ENCODE results near the gene SIRT4. TPM values are rescaled to one million over a fixed set of nuclear protein-coding genes. Genes with fewer than 3 reads are reported as not detected.

The SIRT4 gene
- total and polyA plus RNA-seq, 2 of the 8 experiments (the other 6 are each of a cell fraction or from before 2014, with no cell fraction given) = 3.8 to 4.1 TPM

GRCh38 chr12:120350576-120351350, 48.6 kb downstream of the SIRT4 start:
- Histone ChIP-seq H2BK120ac (replicated peaks; ENCODE audit: low read depth, low read length) (no peak overlapping the region), H3K4ac (replicated peaks; ENCODE audit: insufficient read length, low read depth, low read length) (no peak overlapping the region), H4K5ac (ENCODE audit: insufficient read length, low read depth, low read length) (no peak overlapping the region), H2BK15ac (ENCODE audit: low read length) (no peak overlapping the region), H3K56ac (replicated peaks; ENCODE audit: insufficient read length, low read depth, low read length) (no peak overlapping the region), H2BK5ac (ENCODE audit: low read depth, low read length) (no peak overlapping the region), H2BK12ac (ENCODE audit: low read depth, low read length) (no peak overlapping the region), H3K4me1 (replicated peaks in 1 of 4; ENCODE audit: control insufficient read depth in 3 of 4, insufficient read depth in 4 of 4, low read length in 3 of 4) (no peaks in the 10 kb centered on the region), H3K9me3 (ENCODE audit: insufficient read depth in 2 of 2, low read depth in 1 of 2, low read length in 1 of 2) (no peaks in the 10 kb centered on the region), H3K4me3 (ENCODE audit: extremely low read depth in 1 of 4, insufficient read depth in 2 of 4, low read depth in 3 of 4, low read length in 4 of 4) (no peak overlapping the region), H2BK20ac (ENCODE audit: low read length) (no peak overlapping the region), H3K79me1 (ENCODE audit: low read depth, low read length) (no peaks in the 10 kb centered on the region), H3K27me3 (replicated peaks in 1 of 4; ENCODE audit: control insufficient read depth in 3 of 4, extremely low read depth in 1 of 4, insufficient read depth in 3 of 4, low read length in 3 of 4) (no peaks in the 10 kb centered on the region), H4K91ac (replicated peaks; ENCODE audit: insufficient read length, low read length) (no peak overlapping the region), H3K4me2 (ENCODE audit: insufficient read depth in 1 of 2, low read depth in 2 of 2, low read length in 2 of 2) (no peak overlapping the region), H2AFZ (ENCODE audit: low read length) (no peak overlapping the region), H3K23me2 (ENCODE audit: low read depth, low read length) (no peaks in the 10 kb centered on the region), H4K8ac (ENCODE audit: extremely low read depth, insufficient read depth, low read length) (no peak overlapping the region), H3K23ac (ENCODE audit: insufficient read length) (no peak overlapping the region), H4K20me1 (replicated peaks in 1 of 2; ENCODE audit: control insufficient read depth in 1 of 2, insufficient read depth in 2 of 2, low read length in 2 of 2) (peaks cover 4 to 7% of the 10 kb centered on the region in 2 experiments), H2AK5ac (ENCODE audit: low read depth, low read length) (no peak overlapping the region), H3K18ac (ENCODE audit: extremely low read depth, low read length) (no peak overlapping the region), H3K27ac (ENCODE audit: low read depth, low read length) (no peak overlapping the region; the same call in 1 of the 2 replicates), H3K14ac (ENCODE audit: insufficient read length) (no peak overlapping the region), H3K79me2 (ENCODE audit: control insufficient read depth in 1 of 2, insufficient read depth in 2 of 2, low read length in 2 of 2) (no peaks in the 10 kb centered on the region), H3K9ac (replicated peaks in 1 of 4; ENCODE audit: extremely low read depth in 1 of 4, low read depth in 3 of 4, low read length in 3 of 4) (no peak overlapping the region), H3K36me3 (ENCODE audit: control insufficient read depth in 2 of 4, insufficient read depth in 4 of 4, low read length in 3 of 4) (peaks cover 20 to 55% (median 40%) of the 10 kb centered on the region in 4 experiments; a peak in 7 of 8 replicates)
- TF ChIP-seq SUZ12 (IDR thresholded peaks at IDR 0.05; ENCODE audit: low read length) (no peak), ASH2L (IDR thresholded peaks at IDR 0.05; ENCODE audit: low read length) (no peak), E2F6 (IDR thresholded peaks at IDR 0.05) (no peak), PHF8 (conservative IDR thresholded peaks at IDR 0.05; ENCODE audit: low read depth, low read length) (no peak), POLR2A (IDR thresholded peaks at IDR 0.05; ENCODE audit: control extremely low read depth in 1 of 2, low read depth in 2 of 2, low read length in 2 of 2) (no peak), SAP30 (IDR thresholded peaks at IDR 0.05; ENCODE audit: insufficient read depth, insufficient replicate concordance, low read length) (no peak), SIN3A (conservative IDR thresholded peaks at IDR 0.05 in 1 of 2, IDR thresholded peaks at IDR 0.05 in 1 of 2; ENCODE audit: low read depth in 1 of 2, low read length in 2 of 2) (no peak), SP1 (IDR thresholded peaks at IDR 0.05; ENCODE audit: low read depth, low read length) (no peak), JUN (IDR thresholded peaks at IDR 0.05; ENCODE audit: low read depth, low read length) (no peak), SIRT6 (IDR thresholded peaks at IDR 0.05; ENCODE audit: low read length) (no peak), RFX5 (IDR thresholded peaks at IDR 0.05; ENCODE audit: borderline replicate concordance, low read depth, low read length) (no peak)
- ChIA-PET CTCF (ENCODE audit: partially characterized antibody) (interaction anchor here (0.9 to 8.5 kb wide), 5 partner anchors 11 to 106 kb away, joined by 3 to 66 read pairs (median 6); no protein-coding TSS in a partner anchor), POLR2A (ENCODE audit: partially characterized antibody) (interaction anchor here (0.8 to 2.1 kb wide), 5 partner anchors 9 to 70 kb away, joined by 4 to 7 read pairs (median 5); partner anchors contain the start of gene RNU4-2)
- FAIRE-seq = no peak
- no peak for DNase-seq (ENCODE audit: low read depth in 1 of 2, low spot score in 2 of 2)
- WGBS, 2 experiments (ENCODE audit: extremely low coverage in 1 of 2, insufficient coverage in 1 of 2, insufficient read length in 1 of 2, insufficient replicate concordance in 2 of 2, low coverage in 1 of 2, low lambda C conversion rate in 2 of 2, missing lambda C conversion rate in 1 of 2) = 93% methylated on average over 19 of the region's 19 CpGs; no CpG with 5 or more reads in 1 of the 2 experiments

Measured in H1 (cell line).